Measurements from ENCODE around the gene WTAP. TPM values are rescaled to one million over a fixed set of nuclear protein-coding genes. Genes with fewer than 3 reads are reported as not detected.

The WTAP gene
- total RNA-seq (100 to 1,000 TPM; 119 to 177 (median 126) TPM), total RNA-seq (138 to 320 (median 196) reads per million in 29 experiments)
- 141 TPM for total RNA-seq (2013)

DNA sequence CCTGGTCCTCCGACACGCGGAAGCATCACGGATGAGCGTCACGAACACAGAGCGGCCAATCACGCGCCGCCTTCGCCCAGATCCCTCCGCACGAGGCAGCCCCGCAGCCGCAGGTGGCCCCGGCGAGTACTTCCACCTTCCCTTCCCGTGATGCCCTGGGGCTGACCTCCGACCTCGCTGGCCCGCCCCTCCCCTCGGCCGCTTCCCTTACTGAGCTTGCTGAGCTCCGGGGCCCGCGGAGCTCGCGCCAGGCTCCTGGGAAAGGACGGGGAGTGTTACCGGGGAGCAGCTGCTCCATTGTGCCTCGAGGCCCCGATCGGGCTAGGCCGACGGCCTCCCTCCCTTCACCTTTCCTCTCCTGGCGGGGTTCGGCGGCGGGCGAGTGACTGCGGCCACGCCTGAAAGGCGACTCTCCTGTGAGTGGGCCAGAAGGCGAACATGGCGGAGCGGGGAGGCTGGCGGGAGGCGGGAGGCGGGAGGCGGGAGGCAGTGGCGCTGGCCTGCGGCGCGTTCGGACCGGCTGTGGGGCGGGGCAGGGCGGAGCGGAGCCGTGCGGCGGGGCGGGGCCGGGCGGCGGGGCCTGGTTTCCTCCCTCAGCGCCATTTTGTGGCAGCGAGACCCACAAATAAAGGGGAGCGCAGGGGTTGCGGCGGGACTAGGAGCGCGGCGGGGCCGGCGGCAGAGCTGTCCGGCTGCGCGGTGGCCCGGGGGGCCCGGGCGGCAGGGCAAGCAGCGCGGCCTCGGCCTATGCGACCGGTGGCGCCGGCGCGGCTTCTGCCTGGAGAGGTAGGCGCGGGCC lies at the start of gene WTAP:
Gene WTAP, plus strand, starts transcription at position 589 of the 799 bp plus-strand sequence. CDS start 8,760 bp downstream, outside the sequence.
- ATAC-seq (replicated peaks in 1 of 4): peak; percentile 85 to 91 (median 86)
- CTCF ChIA-PET: interaction anchor here (0.6 to 1.7 kb wide), 14 partner anchors 9 to 1266 kb away, joined by 3 to 11 read pairs (median 4); partner anchors contain the start of genes ACAT2 (in 1 of the 2), MRPL18 (in 1 of the 2) and SOD2 (in 1 of the 2)
- Mint-ChIP-seq H3K4me1 (peaks cover 69 to 71% (median 69%) of the 10 kb centered on the region in 3 donors), H3K27me3 (no peaks in the 10 kb centered on the region), H3K4me3 (peak within 1 kb of the TSS; percentile 95 to 96 (median 96)), H3K9me3 (peaks cover 0 to 9% (median 6%) of the 10 kb centered on the region in 3 donors), H3K36me3 (peaks cover 17% of the 10 kb centered on the region), H3K27ac (peak within 1 kb of the TSS; percentile 99)
- H3K27me3 ChIP-seq (replicated peaks in 1 of 2; ENCODE audit: control insufficient read depth in 2 of 2, extremely low read depth in 1 of 2, insufficient read depth in 2 of 2, low read length in 1 of 2): no peaks in the 10 kb centered on the region
- POLR2A ChIA-PET: interaction anchor here (0.5 to 2.1 kb wide), 21 partner anchors 11 to 1456 kb away, joined by 3 to 14 read pairs (median 4); partner anchors contain the start of genes MRPL18 (in 2 of the 2), TCP1 (in 2 of the 2), ACAT2 (in 1 of the 2) and SOD2 (in 1 of the 2)
- peak within 1 kb of the TSS; percentile 95 for H3K27ac ChIP-seq (ENCODE audit: low read length)
- H3K4me3 ChIP-seq (ENCODE audit: control insufficient read depth in 1 of 2, extremely low read depth in 1 of 2, low read length in 1 of 2): peak within 1 kb of the TSS; percentile 91 to 93
- H3K36me3 ChIP-seq (ENCODE audit: control insufficient read depth in 2 of 2, extremely low read depth in 1 of 2, insufficient read depth in 1 of 2, low read length in 1 of 2): peaks cover 0 to 3% of the 10 kb centered on the region in 2 donors
- DNase-seq: peak; percentile 93 to 99 (median 96)
- H3K4me1 ChIP-seq (ENCODE audit: control insufficient read depth in 1 of 2, extremely low read depth in 1 of 2, insufficient read depth in 2 of 2, low read length in 2 of 2): peaks cover 22 to 35% of the 10 kb centered on the region in 2 experiments
- H3K9me3 ChIP-seq: peaks cover 3% of the 10 kb centered on the region
- WGBS (ENCODE audit: insufficient coverage): under 1% methylated on average over 76 of the region's 93 CpGs

DNA sequence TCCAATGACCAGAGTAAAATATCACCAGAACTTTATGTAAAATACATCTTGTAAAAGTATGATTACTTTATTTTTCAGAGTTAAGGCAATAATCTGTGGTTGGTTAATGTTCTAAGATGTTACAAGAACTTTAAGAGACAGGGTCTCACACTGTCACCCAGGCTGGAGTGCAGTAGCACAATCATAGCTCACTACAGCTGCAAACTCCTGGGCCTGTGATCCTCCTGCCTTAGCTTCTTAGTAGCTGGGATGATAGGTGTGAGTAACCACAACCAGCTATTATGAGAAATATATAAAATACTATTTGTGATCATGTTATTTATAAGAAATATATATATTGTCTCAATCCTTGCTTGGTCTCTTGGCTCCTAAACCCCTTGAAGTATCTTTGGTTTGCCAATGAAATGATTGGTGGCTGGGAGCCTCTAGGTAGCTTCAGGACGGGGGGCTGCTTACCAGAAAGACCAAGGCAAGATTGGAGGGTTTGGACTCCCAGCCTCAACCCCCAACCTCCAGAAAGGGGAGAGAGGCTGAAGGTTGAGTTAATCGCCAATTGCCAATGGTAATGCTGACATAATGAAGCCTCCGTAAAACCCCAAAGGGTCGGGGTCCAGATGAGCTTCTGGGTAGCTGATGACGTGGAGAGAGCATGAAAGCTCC lies 49.7 kb upstream of the WTAP start:
- no CpG with 5 or more reads among the region's 5 CpGs for WGBS (ENCODE audit: insufficient coverage)
- Mint-ChIP-seq H3K4me1 (peaks cover 5 to 21% (median 20%) of the 10 kb centered on the region in 3 donors), H3K36me3 (peaks cover 63% of the 10 kb centered on the region), H3K27me3 (no peaks in the 10 kb centered on the region), H3K27ac (no peak overlapping the region), H3K4me3 (no peak overlapping the region), H3K9me3 (peaks cover 0 to 5% (median 0%) of the 10 kb centered on the region in 3 donors)
- Histone ChIP-seq H3K9me3 (no peaks in the 10 kb centered on the region), H3K36me3 (ENCODE audit: control insufficient read depth in 2 of 2, extremely low read depth in 1 of 2, insufficient read depth in 1 of 2, low read length in 1 of 2) (peaks cover 0 to 28% of the 10 kb centered on the region in 2 donors), H3K27ac (ENCODE audit: low read length) (no peak overlapping the region), H3K4me3 (ENCODE audit: control insufficient read depth in 1 of 2, extremely low read depth in 1 of 2, low read length in 1 of 2) (no peak overlapping the region), H3K4me1 (ENCODE audit: control insufficient read depth in 1 of 2, extremely low read depth in 1 of 2, insufficient read depth in 2 of 2, low read length in 2 of 2) (no peaks in the 10 kb centered on the region), H3K27me3 (replicated peaks in 1 of 2; ENCODE audit: control insufficient read depth in 2 of 2, extremely low read depth in 1 of 2, insufficient read depth in 2 of 2, low read length in 1 of 2) (no peaks in the 10 kb centered on the region)
- DNase-seq (no peak), ATAC-seq (replicated peaks in 1 of 4) (no peak)
- CTCF ChIA-PET: no interaction called here
- POLR2A ChIA-PET: interaction anchor here in 1 of 2 donors (1.0 kb wide), 1 partner anchor 54 kb away, joined by 3 read pairs; no protein-coding TSS in a partner anchor

DNA sequence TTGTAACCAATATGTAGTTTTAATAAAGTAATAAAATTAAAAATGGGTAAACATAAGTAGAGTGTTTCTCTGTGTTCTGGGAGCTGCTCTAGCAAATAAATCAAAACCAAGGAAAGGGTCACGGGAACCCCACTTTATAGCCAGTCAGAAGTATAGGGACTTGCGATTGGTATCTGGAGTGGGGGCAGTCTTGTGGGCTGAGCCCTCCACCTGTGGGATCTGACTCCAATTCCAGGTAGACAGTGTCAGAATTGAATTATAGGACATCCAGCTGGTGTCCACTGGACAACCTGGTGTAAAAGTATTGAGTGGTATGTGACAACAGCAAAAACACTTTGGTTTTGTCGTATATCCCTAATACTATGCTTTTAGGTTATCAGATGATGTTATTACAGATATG lies 48.7 kb upstream of the WTAP start:
- POLR2A ChIA-PET: interaction anchor here in 1 of 2 donors (0.6 to 1.0 kb wide), 2 partner anchors 53 to 1729 kb away, joined by 3 to 4 read pairs; no protein-coding TSS in a partner anchor
- Histone ChIP-seq H3K36me3 (ENCODE audit: control insufficient read depth in 2 of 2, extremely low read depth in 1 of 2, insufficient read depth in 1 of 2, low read length in 1 of 2) (peaks cover 0 to 34% of the 10 kb centered on the region in 2 donors), H3K27ac (ENCODE audit: low read length) (no peak overlapping the region), H3K27me3 (replicated peaks in 1 of 2; ENCODE audit: control insufficient read depth in 2 of 2, extremely low read depth in 1 of 2, insufficient read depth in 2 of 2, low read length in 1 of 2) (no peaks in the 10 kb centered on the region), H3K4me1 (ENCODE audit: control insufficient read depth in 1 of 2, extremely low read depth in 1 of 2, insufficient read depth in 2 of 2, low read length in 2 of 2) (no peaks in the 10 kb centered on the region), H3K4me3 (ENCODE audit: control insufficient read depth in 1 of 2, extremely low read depth in 1 of 2, low read length in 1 of 2) (no peak overlapping the region), H3K9me3 (no peaks in the 10 kb centered on the region)
- Mint-ChIP-seq H3K27me3 (no peaks in the 10 kb centered on the region), H3K36me3 (peaks cover 57% of the 10 kb centered on the region), H3K27ac (no peak overlapping the region), H3K4me1 (peaks cover 5 to 20% (median 19%) of the 10 kb centered on the region in 3 donors), H3K4me3 (no peak overlapping the region), H3K9me3 (no peaks in the 10 kb centered on the region)
- ATAC-seq (replicated peaks in 1 of 4): peak in 1 of 4 experiments; percentile 26
- DNase-seq: no peak
- WGBS (ENCODE audit: insufficient coverage): 100% methylated on average over 1 of the region's 3 CpGs
- CTCF ChIA-PET: no interaction called here

DNA sequence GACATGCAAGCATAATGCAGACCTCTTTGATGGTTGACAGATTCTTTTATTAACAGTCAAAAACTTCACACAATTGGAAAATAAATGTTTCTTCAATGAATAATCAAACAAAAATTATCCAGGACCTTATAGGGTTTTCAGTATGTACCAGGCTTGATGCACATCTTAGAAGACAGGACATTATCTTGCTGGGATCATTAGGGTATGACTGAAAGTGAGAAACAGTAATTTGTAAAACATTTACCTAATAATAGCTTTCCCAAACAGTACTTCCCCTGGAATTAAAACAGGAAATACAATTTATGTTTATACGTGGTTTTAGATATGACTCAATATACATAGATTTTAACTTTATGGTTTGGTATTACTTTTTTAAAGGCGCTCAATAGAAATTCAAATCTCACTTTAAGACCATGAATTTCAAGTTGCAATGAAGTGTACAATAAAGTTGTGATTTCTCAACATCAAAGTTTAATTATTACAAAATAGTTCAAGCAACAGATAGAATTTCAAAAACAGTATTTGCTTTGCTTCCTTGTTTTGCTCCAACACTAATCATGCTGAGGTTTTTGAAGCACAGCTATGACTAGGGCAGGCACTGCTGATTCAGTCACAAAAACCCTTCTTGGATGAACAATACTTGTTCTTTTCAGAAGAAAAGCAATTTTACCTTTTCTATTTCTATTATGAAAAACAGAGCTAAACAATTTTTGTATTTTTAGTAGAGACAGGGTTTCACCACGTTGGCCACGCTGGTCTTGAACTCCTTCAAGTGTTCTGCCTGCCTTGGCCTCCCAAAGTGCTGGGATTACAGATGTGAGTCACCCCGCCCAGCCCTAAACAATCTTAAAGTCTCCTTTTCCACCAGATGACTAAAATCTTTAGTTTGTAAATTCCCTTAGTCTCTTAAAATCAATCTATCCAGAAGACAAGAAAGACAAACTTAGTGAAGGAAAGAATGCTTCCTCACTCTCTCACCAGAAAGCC lies 47.9 kb upstream of the WTAP start:
- H3K27me3 ChIP-seq (replicated peaks in 1 of 2; ENCODE audit: control insufficient read depth in 2 of 2, extremely low read depth in 1 of 2, insufficient read depth in 2 of 2, low read length in 1 of 2): no peaks in the 10 kb centered on the region
- H3K27ac ChIP-seq (ENCODE audit: low read length): no peak overlapping the region
- H3K9me3 ChIP-seq: no peaks in the 10 kb centered on the region
- no peak overlapping the region for H3K4me3 Mint-ChIP-seq
- peaks cover 3 to 40% of the 10 kb centered on the region in 2 donors for H3K36me3 ChIP-seq (ENCODE audit: control insufficient read depth in 2 of 2, extremely low read depth in 1 of 2, insufficient read depth in 1 of 2, low read length in 1 of 2)
- WGBS (ENCODE audit: insufficient coverage): no CpG with 5 or more reads among the region's 5 CpGs
- no peak for DNase-seq
- POLR2A ChIA-PET: interaction anchor here (0.6 to 1.6 kb wide), 2 partner anchors 10 to 1728 kb away, joined by 3 to 4 read pairs; no protein-coding TSS in a partner anchor
- no peaks in the 10 kb centered on the region for H3K4me1 ChIP-seq (ENCODE audit: control insufficient read depth in 1 of 2, extremely low read depth in 1 of 2, insufficient read depth in 2 of 2, low read length in 2 of 2)
- no peaks in the 10 kb centered on the region for H3K27me3 Mint-ChIP-seq
- no peak for ATAC-seq (replicated peaks in 1 of 4)
- no peaks in the 10 kb centered on the region for H3K9me3 Mint-ChIP-seq
- H3K4me3 ChIP-seq (ENCODE audit: control insufficient read depth in 1 of 2, extremely low read depth in 1 of 2, low read length in 1 of 2): no peak overlapping the region
- H3K27ac Mint-ChIP-seq: peak overlapping the region in 1 of 2 donors; percentile 53
- peaks cover 57% of the 10 kb centered on the region for H3K36me3 Mint-ChIP-seq
- CTCF ChIA-PET: interaction anchor here (1.0 to 1.4 kb wide), 3 partner anchors 9 to 25 kb away, joined by 3 to 4 read pairs (median 4); no protein-coding TSS in a partner anchor
- H3K4me1 Mint-ChIP-seq: peaks cover 5 to 20% (median 17%) of the 10 kb centered on the region in 3 donors

DNA sequence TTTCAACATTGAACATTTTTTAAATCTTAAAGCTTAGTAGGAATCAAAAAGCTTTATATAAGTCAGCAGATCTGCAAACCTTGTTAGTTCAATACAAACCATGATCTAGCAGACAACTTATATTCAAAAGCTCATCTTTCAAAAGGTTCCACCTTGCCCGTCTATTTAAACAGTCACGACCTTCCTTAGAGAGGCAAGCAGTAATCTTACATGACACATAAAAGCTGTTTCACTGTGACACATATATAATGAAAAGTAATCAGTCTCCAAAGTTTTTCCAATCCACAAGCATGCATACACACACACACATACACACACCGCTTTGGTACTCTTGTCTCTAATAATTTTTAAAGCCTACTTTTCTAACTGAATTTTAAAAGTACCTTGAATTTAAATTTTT lies 47.2 kb upstream of the WTAP start:
- H3K36me3 ChIP-seq (ENCODE audit: control insufficient read depth in 2 of 2, extremely low read depth in 1 of 2, insufficient read depth in 1 of 2, low read length in 1 of 2): peaks cover 5 to 45% of the 10 kb centered on the region in 2 donors
- ChIA-PET CTCF (interaction anchor here (0.6 to 1.4 kb wide), 4 partner anchors 8 to 38 kb away, joined by 3 to 4 read pairs (median 4); no protein-coding TSS in a partner anchor), POLR2A (interaction anchor here (0.6 to 1.6 kb wide), 3 partner anchors 9 to 24 kb away, joined by 3 to 10 read pairs (median 10); no protein-coding TSS in a partner anchor)
- H3K27me3 Mint-ChIP-seq: no peaks in the 10 kb centered on the region
- peak overlapping the region in 1 of 2 donors; percentile 53 for H3K27ac Mint-ChIP-seq
- no peak overlapping the region for H3K4me3 ChIP-seq (ENCODE audit: control insufficient read depth in 1 of 2, extremely low read depth in 1 of 2, low read length in 1 of 2)
- no peaks in the 10 kb centered on the region for H3K9me3 Mint-ChIP-seq
- H3K4me1 ChIP-seq (ENCODE audit: control insufficient read depth in 1 of 2, extremely low read depth in 1 of 2, insufficient read depth in 2 of 2, low read length in 2 of 2): no peaks in the 10 kb centered on the region
- peaks cover 56% of the 10 kb centered on the region for H3K36me3 Mint-ChIP-seq
- peaks cover 5 to 20% (median 17%) of the 10 kb centered on the region in 3 donors for H3K4me1 Mint-ChIP-seq
- no peak overlapping the region for H3K4me3 Mint-ChIP-seq
- H3K9me3 ChIP-seq: no peaks in the 10 kb centered on the region
- DNase-seq (no peak), ATAC-seq (replicated peaks in 1 of 4) (no peak)
- H3K27me3 ChIP-seq (replicated peaks in 1 of 2; ENCODE audit: control insufficient read depth in 2 of 2, extremely low read depth in 1 of 2, insufficient read depth in 2 of 2, low read length in 1 of 2): no peaks in the 10 kb centered on the region
- no peak overlapping the region for H3K27ac ChIP-seq (ENCODE audit: low read length)
- WGBS (ENCODE audit: insufficient coverage): 60% methylated on average over 1 of the region's 3 CpGs
